ENCODE measurements around the gene HHATL.

HHATL gene

GRCh38 chr3:42714171-42714852 is 11.7 kb upstream of the HHATL start:
- no peak for TF ChIP-seq CTCF (IDR thresholded peaks at IDR 0.05; ENCODE audit: extremely low read depth, insufficient read depth, missing control alignments)
- no peak for DNase-seq (ENCODE audit: low spot score)
- in situ Hi-C loops (cut with MboI; ENCODE audit: low pct_unique_long_range_greater_than_20kb, low sequenced_read_pairs, unreplicated experiment): no loop called here

- in situ Hi-C loops (cut with MboI; ENCODE audit: low pct_unique_long_range_greater_than_20kb, low sequenced_read_pairs, unreplicated experiment): no loop called here
- no peak for DNase-seq (ENCODE audit: low spot score)
- no peak for TF ChIP-seq CTCF (IDR thresholded peaks at IDR 0.05; ENCODE audit: extremely low read depth, insufficient read depth, missing control alignments)
These were observed 11.1 kb upstream of the HHATL start for GRCh38 chr3:42713747-42714146.

GRCh38 chr3:42712688-42713372 is 10.2 kb upstream of the HHATL start:
- TF ChIP-seq CTCF (IDR thresholded peaks at IDR 0.05; ENCODE audit: extremely low read depth, insufficient read depth, missing control alignments): no peak
- DNase-seq (ENCODE audit: low spot score): no peak
- in situ Hi-C loops (cut with MboI; ENCODE audit: low pct_unique_long_range_greater_than_20kb, low sequenced_read_pairs, unreplicated experiment): no loop called here

GRCh38 chr3:42712344-42712648 is 9.7 kb upstream of the HHATL start:
- no peak for DNase-seq (ENCODE audit: low spot score)
- TF ChIP-seq CTCF (IDR thresholded peaks at IDR 0.05; ENCODE audit: extremely low read depth, insufficient read depth, missing control alignments): no peak
- in situ Hi-C loops (cut with MboI; ENCODE audit: low pct_unique_long_range_greater_than_20kb, low sequenced_read_pairs, unreplicated experiment): no loop called here

GRCh38 chr3:42711491-42712343 is 9.1 kb upstream of the HHATL start:
- in situ Hi-C loops (cut with MboI; ENCODE audit: low pct_unique_long_range_greater_than_20kb, low sequenced_read_pairs, unreplicated experiment): no loop called here
- no peak for DNase-seq (ENCODE audit: low spot score)

More at GRCh38 chr3:42711491-42712343, 9.1 kb upstream of the HHATL start:
- no peak for TF ChIP-seq CTCF (IDR thresholded peaks at IDR 0.05; ENCODE audit: extremely low read depth, insufficient read depth, missing control alignments)
